LoVo (cell line): ENCODE data around the gene CNST.
"Not testable (repeated sequence)": the region's sequence is repeated elsewhere in the genome, so short reads cannot be mapped to it uniquely, and the experiment has no call there.

Experiments used
- DNase-seq: peaks from one replicate; pipeline ENCODE4 v3.0.0-alpha.2; 2016; ENCODE audit warnings: low spot score

The CNST gene

GRCh38 chr1:246678816-246679793 lies 112.8 kb downstream of the CNST start:
- DNase-seq = no peak

GRCh38 chr1:246679794-246680177 lies 113.5 kb downstream of the CNST start:
- no peak for DNase-seq

- DNase-seq = no peak
Observed at GRCh38 chr1:246680190-246680589, 113.9 kb downstream of the CNST start.

GRCh38 chr1:246680696-246681130 lies 114.5 kb downstream of the CNST start:
- DNase-seq = no peak

- no peak for DNase-seq
Observed at GRCh38 chr1:246681900-246682895, 115.9 kb downstream of the CNST start.

GRCh38 chr1:246683521-246683920 lies 117.3 kb downstream of the CNST start:
- no peak for DNase-seq

- no peak for DNase-seq
Observed at GRCh38 chr1:246687002-246687401, 120.7 kb downstream of the CNST start.

- DNase-seq = peak; percentile 70
Observed at GRCh38 chr1:246689409-246690008, 123.3 kb downstream of the CNST start.

- no peak for DNase-seq
Observed at GRCh38 chr1:246690100-246690499, 123.8 kb downstream of the CNST start.

- DNase-seq = no peak
Observed at GRCh38 chr1:246691622-246692495, 125.6 kb downstream of the CNST start.

GRCh38 chr1:246694213-246694895 lies 128.1 kb downstream of the CNST start:
- DNase-seq = not testable (repeated sequence)

- DNase-seq = no peak
Observed at GRCh38 chr1:246695136-246695535, 128.9 kb downstream of the CNST start.

- DNase-seq = no peak
Observed at GRCh38 chr1:246695666-246696065, 129.4 kb downstream of the CNST start.

GRCh38 chr1:246698466-246699094 lies 132.3 kb downstream of the CNST start:
- DNase-seq = no peak

- DNase-seq = peak; percentile 93
Observed at GRCh38 chr1:246699095-246699735, 133.0 kb downstream of the CNST start.

GRCh38 chr1:246703581-246703980 lies 137.3 kb downstream of the CNST start:
- no peak for DNase-seq

GRCh38 chr1:246705368-246705767 lies 139.1 kb downstream of the CNST start:
- DNase-seq = peak; percentile 64

- DNase-seq = no peak
Observed at GRCh38 chr1:246708166-246708565, 141.9 kb downstream of the CNST start.

- no peak for DNase-seq
Observed at GRCh38 chr1:246709196-246709595, 142.9 kb downstream of the CNST start.
